Heart left ventricle (tissue), 16 donors: ENCODE measurements around the gene KPTN. TPM values are rescaled to one million over a fixed set of nuclear protein-coding genes. Genes with fewer than 3 reads are reported as not detected.
A peak's percentile ranks its signal among the peaks of the same experiment; 100 is the strongest.

Experiments used
- ATAC-seq, 4 donors: fragments of 200-7000 bp; cut with Tn5 transposase; one replicate each; pipeline ENCODE4 v1.9.1; 2020 to 2022; ENCODE audit warnings: moderate library complexity in 4 of 4, mild to moderate bottlenecking in 3 of 4, moderate number of reproducible peaks in 1 of 4
- DNase-seq, 5 donors: peaks; one replicate each; pipeline ENCODE4 v3.0.0-alpha.2; 2020
- H3K27ac ChIP-seq, 12 donors: fragments of 200-600 bp; sonication (generic) in 4 of 12; one replicate each; pipeline versions ENCODE4 v1.5.0 to v1.8.0; 2016 to 2022; ENCODE audit warnings: mild to moderate bottlenecking in 2 of 12
- H3K27me3 ChIP-seq, 9 donors: fragments of 200-600 bp; sonication (generic) in 2 of 9; one replicate each; pipeline versions ENCODE4 v1.5.1 to v1.8.0; 2016 to 2022; ENCODE audit warnings: mild to moderate bottlenecking in 3 of 9
- H3K36me3 ChIP-seq, 9 donors: fragments of 200-600 bp; sonication (generic) in 2 of 9; one replicate each; pipeline versions ENCODE4 v1.5.0 to v1.8.0; 2018 to 2022; ENCODE audit warnings: mild to moderate bottlenecking in 2 of 9
- H3K4me1 ChIP-seq, 12 donors: fragments of 200-600 bp; sonication (generic) in 4 of 12; one replicate each; pipeline versions ENCODE4 v1.5.0 to v1.8.0; 2016 to 2022; ENCODE audit warnings: mild to moderate bottlenecking in 3 of 12
- H3K4me3 ChIP-seq, 12 donors: fragments of 200-600 bp; sonication (generic) in 4 of 12; one replicate each; pipeline versions ENCODE4 v1.5.0 to v1.8.0; 2017 to 2022; ENCODE audit warnings: mild to moderate bottlenecking in 9 of 12, moderate library complexity in 4 of 12
- H3K9me3 ChIP-seq, 12 donors: fragments of 200-600 bp; sonication (generic) in 4 of 12; one replicate each; pipeline versions ENCODE4 v1.5.0 to v1.8.0; 2016 to 2022; ENCODE audit warnings: mild to moderate bottlenecking in 1 of 12
- CTCF ChIP-seq, 12 donors: fragments of 200-600 bp; sonication (generic) in 4 of 12; IDR thresholded peaks; one replicate each; pipeline versions ENCODE4 v1.5.0 to v1.8.0; 2018 to 2022; ENCODE audit warnings: antibody characterized with exemption in 12 of 12, mild to moderate bottlenecking in 5 of 12
- POLR2A ChIP-seq, 2 donors: fragments of 450-650 bp; IDR thresholded peaks; one replicate each; pipeline ENCODE4 v1.6.1; 2017; ENCODE audit warnings: antibody characterized with exemption in 2 of 2, mild to moderate bottlenecking in 2 of 2, moderate library complexity in 2 of 2
- WGBS, 4 donors: extraction: QIAGEN DNeasy Blood & Tissue Kit in 2 of 4; methylation state at CpG; one replicate each; pipeline versions ENCODE4 v1.1.5 to v1.1.7; 2013 to 2018; 5-methylcytosine and 5-hydroxymethylcytosine counted together
- intact Hi-C, 10 donors: fragments of 100-400 bp; cut with DNase I; formaldehyde crosslinking; loops; one replicate each; pipeline versions ENCODE4 v1.11.1 to v1.14.2; 2022
- polyA plus RNA-seq, 2 donors: library from polyadenylated mRNA; stranded (reverse); fragments of 200-250 nt; gene quantifications; one replicate each; pipeline ENCODE4 v1.2.3, GENCODE V29; 2013
- total RNA-seq, 9 donors: library from RNA; depleted of rRNA in 2 of 9; stranded (reverse); fragments of >200 nt in 2 of 9; fragmentation: NEBNext Ultra II Directional in 3 of 9; extraction: Animal tissue kit (Norgen Biotek cat#: 25700) in 3 of 9; gene quantifications; one replicate each; pipeline versions ENCODE4 v1.1.0 to v1.2.4, GENCODE V29; 2016 to 2023
- donor health status: ischemic (EF 13 %, LVEDD 7.1; RV severe dilation, severe dysfunction).
- donor health status: healthy with polysubstance abuse.
- donor health status: DM: no; HTN: yes; CAD: no.
- donor health status: DM: no; HTN: no; CAD: no.
- donor health status: ischemic (EF 25% LVEDD 6.9; RV normal size, moderate dysfunction).
- donor health status: ischemic (EF 25% LVEDD 5.7; RV mildly dilated, moderate dysfunction).
- donor health status: healthy.
- donor health status: DM: yes; HTN: yes; CAD: no.
- donor health status: ischemic (EF 35%, LVEDD 5.7; RV mildly dilated, moderate dysfunction).
- donor health status: nonischemic (EF 11% LVEDD 7.7; RV severe dilation, severe dysfunction).
- donor health status: DM: yes; HTN: yes; CAD: no.
- donor health status: PGD.
- donor health status: ischemic (EF 29% LVEDD 5.4; RV normal size, mild dysfunction).
- donor health status: nonischemic (EF 23%, LVEDD 6.1; RV moderate dilation, normal function).

The KPTN gene
- total and polyA plus RNA-seq, 11 donors, result 3.2 to 15.8 (median 7.8) TPM

DNA sequence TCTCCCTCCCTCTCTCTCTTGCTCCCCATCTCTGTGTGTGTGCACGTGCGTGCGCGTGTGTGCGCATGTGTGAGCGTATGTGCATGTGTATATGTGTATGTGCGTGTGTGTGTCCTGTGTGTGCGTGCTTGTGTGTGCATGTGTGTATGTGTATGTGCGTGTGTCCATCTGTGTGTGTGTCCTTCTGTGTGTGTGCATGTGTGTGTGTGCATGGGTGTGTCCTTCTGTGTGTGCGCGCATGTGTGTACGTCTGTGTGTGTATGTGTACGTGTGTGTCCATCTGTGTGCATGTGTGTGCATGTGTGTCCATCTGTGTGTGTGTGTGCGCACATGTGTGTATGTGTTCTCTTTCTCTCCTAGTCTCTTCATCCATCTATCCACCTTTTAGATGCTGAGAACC, 24.5 kb downstream of the KPTN start:
- Histone ChIP-seq H3K9me3 (peaks cover 0 to 20% (median 5%) of the 10 kb centered on the region in 12 donors), H3K27ac (no peak overlapping the region), H3K4me3 (no peak overlapping the region), H3K36me3 (no peaks in the 10 kb centered on the region), H3K4me1 (peaks cover 0 to 8% (median 0%) of the 10 kb centered on the region in 12 donors), H3K27me3 (peaks cover 16 to 82% (median 41%) of the 10 kb centered on the region in 9 donors)
- intact Hi-C loops, result no loop called here
- no peak for ATAC-seq
- peak in 1 of 5 donors; percentile 28 for DNase-seq
- TF ChIP-seq CTCF (IDR thresholded peaks at IDR 0.05) (no peak), POLR2A (IDR thresholded peaks at IDR 0.05) (no peak)
- 87 to 93% (median 88%) methylated on average over 14 of the region's 14 CpGs for WGBS, 4 donors

- no peak overlapping the region for H3K27ac ChIP-seq
- H3K4me1 ChIP-seq, result peaks cover 0 to 8% (median 0%) of the 10 kb centered on the region in 12 donors
- WGBS, 4 donors, result 30 to 40% (median 35%) methylated on average over 5 of the region's 5 CpGs
- TF ChIP-seq CTCF (IDR thresholded peaks at IDR 0.05), result no peak
- no peak for TF ChIP-seq POLR2A (IDR thresholded peaks at IDR 0.05)
- H3K4me3 ChIP-seq, result no peak overlapping the region
- no peak for ATAC-seq
- peaks cover 16 to 76% (median 41%) of the 10 kb centered on the region in 9 donors for H3K27me3 ChIP-seq
- peaks cover 0 to 20% (median 5%) of the 10 kb centered on the region in 12 donors for H3K9me3 ChIP-seq
- no peak for DNase-seq
- no peaks in the 10 kb centered on the region for H3K36me3 ChIP-seq
- intact Hi-C loops, result no loop called here
Observed at GRCh38 chr19:47458672-47459071, 25.3 kb downstream of the KPTN start.

- no peaks in the 10 kb centered on the region for H3K36me3 ChIP-seq
- H3K4me3 ChIP-seq, result no peak overlapping the region
Observed at GRCh38 chr19:47456721-47457474, 27.1 kb downstream of the KPTN start.

More at GRCh38 chr19:47456721-47457474, 27.1 kb downstream of the KPTN start:
- DNase-seq (peak in 1 of 5 donors; percentile 52), ATAC-seq (no peak)
- TF ChIP-seq POLR2A (IDR thresholded peaks at IDR 0.05) (no peak), CTCF (IDR thresholded peaks at IDR 0.05) (no peak)
- Histone ChIP-seq H3K27ac (no peak overlapping the region), H3K27me3 (peaks cover 16 to 69% (median 41%) of the 10 kb centered on the region in 9 donors), H3K9me3 (peaks cover 0 to 20% (median 5%) of the 10 kb centered on the region in 12 donors), H3K4me1 (peaks cover 0 to 8% (median 0%) of the 10 kb centered on the region in 12 donors)
- WGBS, 4 donors, result 23 to 56% (median 28%) methylated on average over 33 to 77 of the region's 77 CpGs
- intact Hi-C loops, result no loop called here
